Measurements from ENCODE around the gene CPSF7. TPM values are rescaled to one million over a fixed set of nuclear protein-coding genes. Genes with fewer than 3 reads are reported as not detected.

CPSF7 gene
- total and polyA plus RNA-seq, 2 donors (not counting 1 experiment from before 2014, with no cell fraction given): 74.7 to 167 TPM

GRCh38 chr11:61413496-61413895, 16.3 kb downstream of the CPSF7 start:
- Histone ChIP-seq H3K4me2 (replicated peaks; ENCODE audit: low read depth, low read length, poor library complexity, severe bottlenecking) (no peak overlapping the region), H3K79me2 (ENCODE audit: control insufficient read depth, insufficient read depth, low read length) (peaks cover 36% of the 10 kb centered on the region), H3K4me3 (ENCODE audit: control extremely low read depth in 1 of 5, extremely low read depth in 1 of 5, insufficient read depth in 1 of 5, low read depth in 2 of 5, low read length in 4 of 5) (no peak overlapping the region), H3K36me3 (replicated peaks in 1 of 2; ENCODE audit: control extremely low read depth in 1 of 2, control insufficient read depth in 1 of 2, extremely low read depth in 1 of 2, insufficient read depth in 2 of 2, low read length in 1 of 2) (peaks cover 2 to 95% of the 10 kb centered on the region in 2 experiments), H4K20me1 (ENCODE audit: control insufficient read depth, insufficient read depth, low read length, poor library complexity, severe bottlenecking) (peaks cover 43% of the 10 kb centered on the region), H3K27ac (ENCODE audit: low read length in 2 of 2) (no peak overlapping the region), H3K27me3 (replicated peaks in 1 of 4; ENCODE audit: control extremely low read depth in 1 of 4, control insufficient read depth in 3 of 4, insufficient read depth in 4 of 4, low read length in 3 of 4) (no peaks in the 10 kb centered on the region), H2AFZ (ENCODE audit: insufficient read depth, low read depth, low read length, poor library complexity, severe bottlenecking) (no peak overlapping the region), H3K9me3 (ENCODE audit: control extremely low read depth in 1 of 3, control insufficient read depth in 2 of 3, insufficient read depth in 1 of 3, low read length in 2 of 3) (no peaks in the 10 kb centered on the region), H3K9ac (ENCODE audit: low read length) (no peak overlapping the region), H3K4me1 (ENCODE audit: control insufficient read depth in 2 of 2, insufficient read depth in 2 of 2, low read length in 2 of 2) (no peaks in the 10 kb centered on the region)
- Mint-ChIP-seq H3K4me3 (no peak overlapping the region), H3K27ac (no peak overlapping the region), H3K27me3 (no peaks in the 10 kb centered on the region), H3K9me3 (ENCODE audit: insufficient read depth) (no peaks in the 10 kb centered on the region), H3K4me1 (peaks cover 7% of the 10 kb centered on the region)
- no peak for TF ChIP-seq EZH2 (IDR thresholded peaks at IDR 0.05; ENCODE audit: borderline replicate concordance, insufficient read depth, low read depth, low read length, poor library complexity, severe bottlenecking)
- TF ChIP-seq CTCF (IDR thresholded peaks at IDR 0.05): no peak
- POLR2A ChIA-PET: interaction anchor here (0.9 to 1.1 kb wide), 2 partner anchors 11 to 21 kb away, joined by 3 to 6 read pairs; partner anchors contain the start of gene TMEM216
- WGBS (ENCODE audit: insufficient coverage): no CpG with 5 or more reads among the region's 3 CpGs
- CTCF ChIA-PET: interaction anchor here (1.2 to 1.5 kb wide), 3 partner anchors 22 to 78 kb away, joined by 3 to 9 read pairs (median 4); no protein-coding TSS in a partner anchor
- DNase-seq: no peak
- intact Hi-C loops (cut with micrococcal nuclease): no loop called here
- ATAC-seq (ENCODE audit: low read depth): no peak

GRCh38 chr11:61411589-61411988, 18.2 kb downstream of the CPSF7 start:
- no peak overlapping the region for H3K4me3 Mint-ChIP-seq
- Histone ChIP-seq H3K36me3 (replicated peaks in 1 of 2; ENCODE audit: control extremely low read depth in 1 of 2, control insufficient read depth in 1 of 2, extremely low read depth in 1 of 2, insufficient read depth in 2 of 2, low read length in 1 of 2) (peaks cover 2 to 92% of the 10 kb centered on the region in 2 experiments), H3K27ac (ENCODE audit: low read length in 2 of 2) (no peak overlapping the region), H3K27me3 (replicated peaks in 1 of 4; ENCODE audit: control extremely low read depth in 1 of 4, control insufficient read depth in 3 of 4, insufficient read depth in 4 of 4, low read length in 3 of 4) (no peaks in the 10 kb centered on the region), H3K9ac (ENCODE audit: low read length) (no peak overlapping the region), H3K79me2 (ENCODE audit: control insufficient read depth, insufficient read depth, low read length) (peaks cover 19% of the 10 kb centered on the region), H2AFZ (ENCODE audit: insufficient read depth, low read depth, low read length, poor library complexity, severe bottlenecking) (no peak overlapping the region), H3K4me2 (replicated peaks; ENCODE audit: low read depth, low read length, poor library complexity, severe bottlenecking) (no peak overlapping the region), H3K9me3 (ENCODE audit: control extremely low read depth in 1 of 3, control insufficient read depth in 2 of 3, insufficient read depth in 1 of 3, low read length in 2 of 3) (no peaks in the 10 kb centered on the region), H3K4me1 (ENCODE audit: control insufficient read depth in 2 of 2, insufficient read depth in 2 of 2, low read length in 2 of 2) (no peaks in the 10 kb centered on the region), H3K4me3 (ENCODE audit: control extremely low read depth in 1 of 5, extremely low read depth in 1 of 5, insufficient read depth in 1 of 5, low read depth in 2 of 5, low read length in 4 of 5) (no peak overlapping the region), H4K20me1 (ENCODE audit: control insufficient read depth, insufficient read depth, low read length, poor library complexity, severe bottlenecking) (peaks cover 32% of the 10 kb centered on the region)
- H3K27ac Mint-ChIP-seq: no peak overlapping the region
- ChIA-PET POLR2A (no interaction called here), CTCF (interaction anchor here (0.8 kb wide), 1 partner anchor 26 kb away, joined by 3 read pairs; no protein-coding TSS in a partner anchor)
- intact Hi-C loops (cut with micrococcal nuclease): no loop called here
- no peak for DNase-seq
- ATAC-seq (ENCODE audit: low read depth): no peak
- no peaks in the 10 kb centered on the region for H3K27me3 Mint-ChIP-seq
- H3K9me3 Mint-ChIP-seq (ENCODE audit: insufficient read depth): no peaks in the 10 kb centered on the region
- TF ChIP-seq CTCF (IDR thresholded peaks at IDR 0.05) (no peak), EZH2 (IDR thresholded peaks at IDR 0.05; ENCODE audit: borderline replicate concordance, insufficient read depth, low read depth, low read length, poor library complexity, severe bottlenecking) (no peak)
- 98% methylated on average over 6 of the region's 9 CpGs for WGBS (ENCODE audit: insufficient coverage)
- no peaks in the 10 kb centered on the region for H3K4me1 Mint-ChIP-seq
